NB4 (cell line): Measurements from ENCODE around the gene TMCO4.

ENCODE experiments used
- DNase-seq: peaks from one replicate; pipeline ENCODE4 v3.0.0; 2010; ENCODE audit warnings: low read depth
- H3K4me3 ChIP-seq: one replicate; pipeline ENCODE4 v1.5.1; 2011; ENCODE audit warnings: mild to moderate bottlenecking, low read depth, low read length, moderate library complexity
- MYC ChIP-seq: IDR thresholded peaks from 2 replicates; pipeline ENCODE4 v1.6.1; 2011; ENCODE audit warnings: low read depth, low read length
- POLR2A ChIP-seq: IDR thresholded peaks from 2 replicates; pipeline ENCODE4 v1.6.1; 2011; ENCODE audit warnings: mild to moderate bottlenecking; ENCODE audit not compliant: insufficient read length; ENCODE audit errors: extremely low read depth
- TF ChIP-seq, protein P1 (sequence below): IDR thresholded peaks from one replicate; pipeline ENCODE4 v1.5.1; 2012; ENCODE audit warnings: low read depth, low read length
- TF ChIP-seq, protein P2 (sequence below): IDR thresholded peaks from 2 replicates; pipeline ENCODE4 v1.6.1; 2011; ENCODE audit warnings: low read depth, low read length

TMCO4 gene

DNA sequence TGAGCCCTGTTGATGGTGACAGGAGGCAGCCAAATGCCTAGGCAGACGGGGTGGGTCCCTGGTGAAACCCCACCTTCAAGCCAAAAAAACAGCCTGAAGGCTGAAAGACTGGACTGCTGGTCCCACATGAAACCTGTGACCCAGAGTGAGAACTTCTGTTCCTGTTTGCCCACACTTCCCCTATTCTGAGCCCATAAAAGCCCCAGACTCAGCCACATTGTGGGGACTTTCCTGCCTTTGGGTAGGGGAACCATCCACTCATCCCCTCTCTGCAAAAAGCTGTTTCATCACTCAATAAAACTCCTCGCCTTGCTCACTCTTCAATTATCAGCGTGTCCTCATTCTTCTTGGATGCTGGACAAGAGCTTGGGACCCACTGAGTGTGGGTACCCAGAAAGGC is 109.9 kb downstream of the TMCO4 start:
- TF ChIP-seq, protein P1, sequence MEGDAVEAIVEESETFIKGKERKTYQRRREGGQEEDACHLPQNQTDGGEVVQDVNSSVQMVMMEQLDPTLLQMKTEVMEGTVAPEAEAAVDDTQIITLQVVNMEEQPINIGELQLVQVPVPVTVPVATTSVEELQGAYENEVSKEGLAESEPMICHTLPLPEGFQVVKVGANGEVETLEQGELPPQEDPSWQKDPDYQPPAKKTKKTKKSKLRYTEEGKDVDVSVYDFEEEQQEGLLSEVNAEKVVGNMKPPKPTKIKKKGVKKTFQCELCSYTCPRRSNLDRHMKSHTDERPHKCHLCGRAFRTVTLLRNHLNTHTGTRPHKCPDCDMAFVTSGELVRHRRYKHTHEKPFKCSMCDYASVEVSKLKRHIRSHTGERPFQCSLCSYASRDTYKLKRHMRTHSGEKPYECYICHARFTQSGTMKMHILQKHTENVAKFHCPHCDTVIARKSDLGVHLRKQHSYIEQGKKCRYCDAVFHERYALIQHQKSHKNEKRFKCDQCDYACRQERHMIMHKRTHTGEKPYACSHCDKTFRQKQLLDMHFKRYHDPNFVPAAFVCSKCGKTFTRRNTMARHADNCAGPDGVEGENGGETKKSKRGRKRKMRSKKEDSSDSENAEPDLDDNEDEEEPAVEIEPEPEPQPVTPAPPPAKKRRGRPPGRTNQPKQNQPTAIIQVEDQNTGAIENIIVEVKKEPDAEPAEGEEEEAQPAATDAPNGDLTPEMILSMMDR, result no peak
- TF ChIP-seq, protein P2, sequence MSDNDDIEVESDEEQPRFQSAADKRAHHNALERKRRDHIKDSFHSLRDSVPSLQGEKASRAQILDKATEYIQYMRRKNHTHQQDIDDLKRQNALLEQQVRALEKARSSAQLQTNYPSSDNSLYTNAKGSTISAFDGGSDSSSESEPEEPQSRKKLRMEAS, result no peak
- no peak for TF ChIP-seq POLR2A
- TF ChIP-seq MYC, result no peak
- H3K4me3 ChIP-seq, result no peak overlapping the region
- DNase-seq, result peak; percentile 20

DNA sequence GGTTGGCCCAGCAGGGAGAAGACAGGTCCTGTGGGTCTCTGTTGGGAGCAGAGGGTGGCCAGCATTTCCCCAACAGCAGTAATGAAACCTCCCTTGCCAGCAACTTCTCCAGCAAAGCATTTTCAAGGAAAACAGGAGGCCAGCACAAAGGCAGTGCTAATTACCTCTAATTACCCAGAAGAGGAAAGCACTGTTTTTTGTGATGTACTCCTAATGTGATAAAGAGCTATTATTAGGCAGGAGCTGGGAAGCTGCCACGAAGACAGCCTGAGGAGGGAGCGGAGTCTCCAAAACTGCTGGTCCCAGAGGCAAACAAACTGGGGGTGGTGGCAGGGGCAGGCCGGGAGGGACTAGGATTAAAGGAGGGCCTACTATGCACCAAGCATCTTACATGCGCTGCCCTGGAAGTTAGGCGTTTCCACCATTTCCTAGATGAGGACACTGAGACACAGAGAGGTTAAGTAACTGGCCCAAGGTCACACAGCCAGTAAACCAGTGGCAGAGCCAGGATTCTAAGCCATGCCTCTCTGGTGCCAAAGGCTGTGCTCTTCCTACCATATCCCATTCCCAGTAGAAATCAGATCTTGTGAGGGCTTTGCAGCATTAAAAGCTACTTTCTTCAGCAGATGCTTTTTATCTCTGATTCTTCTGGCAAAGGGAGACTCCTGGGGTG is 110.5 kb downstream of the TMCO4 start:
- no peak for DNase-seq
- TF ChIP-seq POLR2A (no peak), MYC (no peak)
- TF ChIP-seq, protein P1, result no peak
- TF ChIP-seq, protein P2, result no peak
- H3K4me3 ChIP-seq, result no peak overlapping the region

DNA sequence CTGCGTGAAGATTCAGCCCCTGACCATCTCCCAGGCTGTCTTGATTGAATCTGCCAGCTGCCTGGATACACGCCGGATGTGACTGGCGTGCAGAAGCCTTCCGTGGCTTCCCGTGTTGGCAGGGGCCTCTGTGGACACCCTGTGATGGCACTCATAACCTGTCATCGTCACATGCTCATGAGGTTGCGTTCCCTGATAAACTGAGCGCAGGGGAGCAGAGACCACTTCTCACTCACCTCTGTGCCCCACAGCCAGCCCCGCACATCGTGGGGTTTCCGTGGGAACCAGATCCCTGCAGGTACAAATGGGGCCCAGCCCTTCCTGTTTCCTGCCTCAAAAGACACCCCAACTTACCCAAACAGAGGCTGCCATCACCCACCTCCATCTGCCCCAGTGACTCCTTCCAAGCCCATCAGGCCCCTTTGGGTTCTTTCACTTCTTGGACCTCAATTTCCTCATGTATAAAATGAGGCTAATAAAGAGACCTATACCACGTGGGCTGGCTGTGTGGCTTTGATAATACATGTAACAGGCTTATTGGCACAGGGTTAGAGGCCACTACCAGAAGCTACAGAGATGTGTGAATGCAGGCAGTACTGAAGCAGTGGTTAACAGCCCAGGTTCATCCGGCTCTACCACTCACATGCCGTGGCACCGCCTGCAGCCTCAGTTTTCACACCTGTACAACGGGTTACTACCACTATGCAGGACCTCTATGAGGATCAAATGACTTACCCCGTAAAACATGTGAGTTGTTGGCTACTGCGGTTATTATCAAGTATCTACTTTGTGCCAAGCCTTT is 111.5 kb downstream of the TMCO4 start:
- DNase-seq, result no peak
- no peak for TF ChIP-seq POLR2A
- no peak for TF ChIP-seq MYC
- TF ChIP-seq, protein P1, result no peak
- TF ChIP-seq, protein P2, result no peak
- no peak overlapping the region for H3K4me3 ChIP-seq

DNA sequence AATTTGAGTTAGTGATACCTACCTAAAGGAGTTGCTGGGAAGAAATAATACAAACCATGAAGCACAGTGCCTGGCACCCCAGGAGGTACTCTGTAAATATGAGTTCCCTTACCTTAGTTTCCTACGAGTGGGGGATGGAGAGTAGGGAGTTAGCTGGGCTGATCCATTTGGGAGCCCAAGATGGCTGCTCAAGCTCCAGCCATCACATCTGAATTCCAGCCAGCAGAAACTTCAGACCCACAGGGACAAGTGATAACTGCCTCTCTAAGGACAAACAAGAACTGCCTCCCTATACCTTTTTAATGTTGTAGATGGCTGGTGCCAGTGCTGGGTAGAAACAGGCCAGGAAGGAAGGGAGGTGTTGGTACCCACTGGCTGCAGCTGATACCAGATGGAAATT is 112.3 kb downstream of the TMCO4 start:
- TF ChIP-seq, protein P2, result no peak
- TF ChIP-seq, protein P1, result no peak
- TF ChIP-seq MYC (no peak), POLR2A (no peak)
- H3K4me3 ChIP-seq, result no peak overlapping the region
- no peak for DNase-seq

DNA sequence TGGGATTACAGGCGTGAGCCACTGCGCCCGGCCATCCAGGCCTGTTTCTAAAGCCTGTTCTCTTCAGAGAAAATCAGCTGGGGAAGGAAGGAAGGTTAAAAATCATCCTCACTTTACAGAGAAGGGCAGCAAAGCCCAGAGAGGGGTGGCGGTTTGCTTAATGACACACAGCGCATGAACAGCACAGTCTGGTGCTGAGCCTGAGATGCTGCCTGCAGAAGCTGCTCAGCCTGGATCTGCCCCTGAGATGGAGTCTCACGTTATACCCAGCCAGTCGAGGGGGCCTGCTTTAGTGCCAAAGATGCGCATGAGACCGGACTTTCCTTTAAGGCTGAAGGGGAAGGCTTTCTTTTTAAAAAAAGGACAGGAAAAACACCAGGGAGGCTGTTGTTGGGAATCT is 113.7 kb downstream of the TMCO4 start:
- H3K4me3 ChIP-seq, result no peak overlapping the region
- DNase-seq, result no peak
- TF ChIP-seq, protein P2, result no peak
- TF ChIP-seq POLR2A (no peak), MYC (no peak)
- TF ChIP-seq, protein P1, result no peak
